ENCODE measurements around the gene GCN1. TPM values are rescaled to one million over a fixed set of nuclear protein-coding genes. Genes with fewer than 3 reads are reported as not detected.

The GCN1 gene
- total and polyA plus RNA-seq, 10 of the 15 experiments (the other 5 are each of a cell fraction or from before 2014, with no cell fraction given): 10.8 to 150 (median 58.3) TPM

GRCh38 chr12:120225200-120225558 lies 30.7 kb upstream of the GCN1 start:
- in situ Hi-C loops (cut with MboI): loop anchor here (10.0 kb wide), 1 partner anchor 50 kb away; no protein-coding TSS in a partner anchor
- 0 out of 2 replicates have a peak, but pooled peaks have one; percentile 4 for TF ChIP-seq YY1 (IDR thresholded peaks at IDR 0.05; ENCODE audit: low read depth, low read length)
- TF ChIP-seq ETV6 (conservative IDR thresholded peaks at IDR 0.05 in 1 of 2, IDR thresholded peaks at IDR 0.05 in 1 of 2; ENCODE audit: borderline replicate concordance in 1 of 2, low read depth in 1 of 2): no peak
- no peak for TF ChIP-seq TARDBP (IDR thresholded peaks at IDR 0.05; ENCODE audit: borderline replicate concordance)
- ChIA-PET CTCF (interaction anchor here (0.8 to 9.3 kb wide), 4 partner anchors 22 to 123 kb away, joined by 3 to 287 read pairs (median 4); partner anchors contain the start of genes PXN and RPLP0), POLR2A (interaction anchor here (1.0 kb wide), 1 partner anchor 68 kb away, joined by 3 read pairs; the partner anchor contains the start of gene RNU4-1), SMC1A (ENCODE audit: uncharacterized antibody, unreplicated experiment) (interaction anchor here (0.6 to 8.5 kb wide), 4 partner anchors 13 to 72 kb away, joined by 3 to 152 read pairs (median 16); partner anchors contain the start of gene PXN), RAD21 (ENCODE audit: unreplicated experiment) (no interaction called here)
- no peak for FAIRE-seq
- 84% methylated on average over 9 of the region's 9 CpGs for WGBS (ENCODE audit: insufficient coverage, insufficient replicate concordance, low lambda C conversion rate, missing lambda C conversion rate)
- H3K36me3 ChIP-seq (ENCODE audit: control insufficient read depth in 2 of 2, insufficient read depth in 2 of 2, low read length in 1 of 2): no peaks in the 10 kb centered on the region
- H3K4me1 ChIP-seq (ENCODE audit: control insufficient read depth, insufficient read depth, low read length): peaks cover 27% of the 10 kb centered on the region
- H3K27me3 ChIP-seq (replicated peaks in 1 of 2; ENCODE audit: control insufficient read depth in 2 of 2, insufficient read depth in 2 of 2, low read length in 1 of 2): no peaks in the 10 kb centered on the region
- intact Hi-C loops (cut with micrococcal nuclease; ENCODE audit: unreplicated experiment): no loop called here
- BruUV-seq (replicated peaks): no TSS peak
- H3K9ac ChIP-seq (ENCODE audit: control insufficient read depth, insufficient read depth, low read length): peak overlapping the region; percentile 49; the same call in 1 of the 2 replicates
- DNase-seq (ENCODE audit: low read depth, low spot score): no peak
- H4K20me1 ChIP-seq (ENCODE audit: control insufficient read depth, insufficient read depth): no peaks in the 10 kb centered on the region
- ATAC-seq: no peak
- H3K27ac ChIP-seq (ENCODE audit: control insufficient read depth, insufficient read depth): peak overlapping the region; percentile 62
- no peak overlapping the region for H2AFZ ChIP-seq (ENCODE audit: control insufficient read depth, low read depth, low read length)
- no peaks in the 10 kb centered on the region for H3K9me3 ChIP-seq (replicated peaks; ENCODE audit: control insufficient read depth, insufficient read depth, low read length)
- H3K4me3 ChIP-seq: peak overlapping the region; percentile 42; the same call in 1 of the 2 replicates
- H3K79me2 ChIP-seq (ENCODE audit: control insufficient read depth, insufficient read depth, low read length): no peaks in the 10 kb centered on the region
- H3K4me2 ChIP-seq (ENCODE audit: control insufficient read depth, insufficient read depth): peak overlapping the region; percentile 69

DNA sequence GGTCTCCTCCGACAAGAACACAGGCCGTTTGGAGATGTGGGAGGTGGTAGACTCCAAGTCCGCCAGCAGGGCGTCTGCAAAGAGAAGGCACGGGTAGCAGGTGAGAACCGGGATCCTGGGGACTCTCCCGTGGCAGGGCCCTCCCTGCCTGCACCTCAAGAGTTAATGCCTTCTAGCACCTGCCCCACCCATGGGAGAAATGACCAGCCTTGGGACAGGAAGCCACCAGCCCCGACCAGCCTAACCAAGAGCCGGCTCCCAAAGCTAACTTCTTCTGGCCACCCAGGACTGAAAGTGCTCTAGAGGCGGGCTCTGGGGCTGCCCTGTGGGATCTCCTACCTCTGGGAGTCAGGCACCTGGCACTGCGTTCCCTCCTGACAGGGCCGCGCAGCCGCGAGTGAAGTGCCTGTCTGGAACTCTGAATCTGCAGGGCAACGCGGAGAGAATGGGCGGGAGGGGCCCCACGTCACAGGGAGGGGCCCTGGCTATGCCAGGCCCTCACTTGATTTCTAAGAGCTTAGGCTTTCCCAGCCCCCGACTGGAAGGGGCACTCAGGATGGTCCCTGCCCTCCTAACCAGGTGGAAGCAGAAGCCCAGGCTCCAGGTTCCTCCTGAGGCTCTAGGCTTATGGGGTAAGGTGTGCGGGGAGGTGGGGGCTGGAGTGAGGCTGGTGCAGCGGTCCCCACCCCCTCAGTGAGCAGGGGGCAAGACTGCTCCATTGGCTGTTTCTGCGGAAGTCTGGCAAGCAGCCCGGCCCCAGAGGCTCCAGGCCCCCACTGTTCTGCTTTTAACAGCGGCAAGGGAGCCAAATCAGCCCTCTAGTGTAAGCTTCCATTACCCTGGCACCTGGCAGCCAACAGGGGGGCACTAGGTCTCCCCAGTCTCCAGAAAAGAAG lies 30.0 kb upstream of the GCN1 start:
- in situ Hi-C loops (cut with MboI) (loop anchor here (10.0 kb wide), 1 partner anchor 50 kb away; no protein-coding TSS in a partner anchor), intact Hi-C loops (cut with micrococcal nuclease; ENCODE audit: unreplicated experiment) (no loop called here)
- ChIA-PET CTCF (interaction anchor here (0.8 to 9.3 kb wide), 4 partner anchors 22 to 122 kb away, joined by 3 to 287 read pairs (median 4); partner anchors contain the start of genes PXN and RPLP0), POLR2A (interaction anchor here (1.0 kb wide), 1 partner anchor 69 kb away, joined by 3 read pairs; the partner anchor contains the start of gene RNU4-1), SMC1A (ENCODE audit: uncharacterized antibody, unreplicated experiment) (interaction anchor here (0.6 to 8.5 kb wide), 4 partner anchors 14 to 73 kb away, joined by 3 to 152 read pairs (median 16); partner anchors contain the start of gene PXN), RAD21 (ENCODE audit: unreplicated experiment) (no interaction called here)
- peak overlapping the region; percentile 69 for H3K4me2 ChIP-seq (ENCODE audit: control insufficient read depth, insufficient read depth)
- H4K20me1 ChIP-seq (ENCODE audit: control insufficient read depth, insufficient read depth): no peaks in the 10 kb centered on the region
- peaks cover 27% of the 10 kb centered on the region for H3K4me1 ChIP-seq (ENCODE audit: control insufficient read depth, insufficient read depth, low read length)
- H3K9me3 ChIP-seq (replicated peaks; ENCODE audit: control insufficient read depth, insufficient read depth, low read length): no peaks in the 10 kb centered on the region
- no peaks in the 10 kb centered on the region for H3K36me3 ChIP-seq (ENCODE audit: control insufficient read depth in 2 of 2, insufficient read depth in 2 of 2, low read length in 1 of 2)
- peak overlapping the region; percentile 45 for H2AFZ ChIP-seq (ENCODE audit: control insufficient read depth, low read depth, low read length)
- ATAC-seq (no peak), DNase-seq (ENCODE audit: low read depth, low spot score) (no peak), FAIRE-seq (no peak)
- H3K79me2 ChIP-seq (ENCODE audit: control insufficient read depth, insufficient read depth, low read length): no peaks in the 10 kb centered on the region
- peak overlapping the region; percentile 42; the same call in 1 of the 2 replicates for H3K4me3 ChIP-seq
- WGBS (ENCODE audit: insufficient coverage, insufficient replicate concordance, low lambda C conversion rate, missing lambda C conversion rate): 59% methylated on average over 25 of the region's 25 CpGs
- BruUV-seq (replicated peaks): no TSS peak
- H3K27ac ChIP-seq (ENCODE audit: control insufficient read depth, insufficient read depth): no peak overlapping the region
- H3K27me3 ChIP-seq (replicated peaks in 1 of 2; ENCODE audit: control insufficient read depth in 2 of 2, insufficient read depth in 2 of 2, low read length in 1 of 2): no peaks in the 10 kb centered on the region
- H3K9ac ChIP-seq (ENCODE audit: control insufficient read depth, insufficient read depth, low read length): 0 out of 2 replicates have a peak overlapping the region, but pooled peaks have one; percentile 29
- TF ChIP-seq NBN (IDR thresholded peaks at IDR 0.05) (no peak), RB1 (IDR thresholded peaks at IDR 0.05; ENCODE audit: borderline replicate concordance) (no peak), FOXK2 (IDR thresholded peaks at IDR 0.05) (no peak), ZBED1 (IDR thresholded peaks at IDR 0.05; ENCODE audit: borderline replicate concordance) (no peak), RUNX3 (IDR thresholded peaks at IDR 0.05; ENCODE audit: low read length) (no peak), SMAD1 (IDR thresholded peaks at IDR 0.05; ENCODE audit: low read depth, partially characterized antibody) (no peak), E2F4 (IDR thresholded peaks at IDR 0.05; ENCODE audit: low read depth, low read length) (no peak), RELA (IDR thresholded peaks at IDR 0.05; ENCODE audit: borderline replicate concordance, partially characterized antibody) (no peak), STAT3 (IDR thresholded peaks at IDR 0.05; ENCODE audit: low read depth, low read length) (no peak), JUNB (IDR thresholded peaks at IDR 0.05) (no peak)
- TF ChIP-seq, protein P1, sequence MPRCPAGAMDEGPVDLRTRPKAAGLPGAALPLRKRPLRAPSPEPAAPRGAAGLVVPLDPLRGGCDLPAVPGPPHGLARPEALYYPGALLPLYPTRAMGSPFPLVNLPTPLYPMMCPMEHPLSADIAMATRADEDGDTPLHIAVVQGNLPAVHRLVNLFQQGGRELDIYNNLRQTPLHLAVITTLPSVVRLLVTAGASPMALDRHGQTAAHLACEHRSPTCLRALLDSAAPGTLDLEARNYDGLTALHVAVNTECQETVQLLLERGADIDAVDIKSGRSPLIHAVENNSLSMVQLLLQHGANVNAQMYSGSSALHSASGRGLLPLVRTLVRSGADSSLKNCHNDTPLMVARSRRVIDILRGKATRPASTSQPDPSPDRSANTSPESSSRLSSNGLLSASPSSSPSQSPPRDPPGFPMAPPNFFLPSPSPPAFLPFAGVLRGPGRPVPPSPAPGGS (IDR thresholded peaks at IDR 0.05; ENCODE audit: borderline replicate concordance, insufficient read depth, low read depth, low read length, poor library complexity, severe bottlenecking): no peak
